H9 (cell line): Measurements from ENCODE around the gene MAL. TPM values are rescaled to one million over a fixed set of nuclear protein-coding genes. Genes with fewer than 3 reads are reported as not detected.
A peak's percentile ranks its signal among the peaks of the same experiment; 100 is the strongest.

Experiments
- DNase-seq: peaks from one replicate; pipeline ENCODE4 v3.0.0-alpha.2; 2017
- H2AFZ ChIP-seq: one replicate; pipeline ENCODE4 v1.6.1; 2013; ENCODE audit warnings: mild to moderate bottlenecking, low read length, control low read depth, moderate library complexity
- H2AK5ac ChIP-seq: 2 replicates; pipeline ENCODE4 v1.6.1; 2013; ENCODE audit warnings: low read length, control low read depth, mixed read lengths; ENCODE audit not compliant: insufficient read length
- H2BK120ac ChIP-seq: one replicate; pipeline ENCODE4 v1.6.1; 2013; ENCODE audit warnings: low read depth, mild to moderate bottlenecking, low read length, control low read depth, inconsistent platforms; ENCODE audit not compliant: poor library complexity, severe bottlenecking
- H2BK12ac ChIP-seq: 2 replicates; pipeline ENCODE4 v1.6.1; 2013; ENCODE audit warnings: low read length, control low read depth, mixed read lengths, low read depth; ENCODE audit not compliant: insufficient read length
- H2BK15ac ChIP-seq: 2 replicates; pipeline ENCODE4 v1.6.1; 2013; ENCODE audit warnings: low read depth, low read length, control low read depth
- H2BK20ac ChIP-seq: one replicate; pipeline ENCODE4 v1.6.1; 2013; ENCODE audit warnings: low read depth, mild to moderate bottlenecking, low read length, control low read depth, inconsistent platforms; ENCODE audit not compliant: poor library complexity, severe bottlenecking
- H2BK5ac ChIP-seq: 2 replicates; pipeline ENCODE4 v1.6.1; 2013; ENCODE audit warnings: low read length, control low read depth, mixed read lengths; ENCODE audit not compliant: insufficient read length
- H3K14ac ChIP-seq: 2 replicates; pipeline ENCODE4 v1.6.1; 2013; ENCODE audit warnings: low read length, control low read depth; ENCODE audit not compliant: insufficient read depth
- H3K18ac ChIP-seq: 2 replicates; pipeline ENCODE4 v1.6.1; 2013; ENCODE audit warnings: low read depth, mild to moderate bottlenecking, mixed read lengths, low read length, control low read depth; ENCODE audit not compliant: insufficient read length
- H3K23ac ChIP-seq: 2 replicates; pipeline ENCODE4 v1.6.1; 2013; ENCODE audit warnings: low read length, control low read depth, mixed read lengths, low read depth; ENCODE audit not compliant: insufficient read length
- H3K23me2 ChIP-seq: 2 replicates; pipeline ENCODE4 v1.6.1; 2013; ENCODE audit warnings: low read depth, mild to moderate bottlenecking, mixed read lengths, low read length, control low read depth; ENCODE audit not compliant: insufficient read length, poor library complexity, severe bottlenecking
- H3K27ac ChIP-seq: 2 replicates; pipeline ENCODE4 v1.5.1; 2013; ENCODE audit warnings: low read length, control low read depth, mixed read lengths, low read depth; ENCODE audit not compliant: insufficient read length
- H3K27me3 ChIP-seq: 2 replicates; pipeline ENCODE4 v1.6.1; 2013; ENCODE audit warnings: low read length, control low read depth, inconsistent platforms; ENCODE audit not compliant: insufficient read depth
- H3K4ac ChIP-seq: 2 replicates; pipeline ENCODE4 v1.6.1; 2013; ENCODE audit warnings: low read depth, mild to moderate bottlenecking, control low read depth, inconsistent platforms, low read length, moderate library complexity
- H3K4me1 ChIP-seq: 2 replicates; pipeline ENCODE4 v1.6.1; 2013; ENCODE audit warnings: low read length, control low read depth, inconsistent platforms; ENCODE audit not compliant: insufficient read depth
- H3K4me2 ChIP-seq: 2 replicates; pipeline ENCODE4 v1.6.1; 2013; ENCODE audit warnings: low read length, control low read depth, mixed read lengths; ENCODE audit not compliant: insufficient read length, insufficient read depth
- H3K56ac ChIP-seq: 2 replicates; pipeline ENCODE4 v1.6.1; 2013; ENCODE audit warnings: low read depth, mild to moderate bottlenecking, mixed read lengths, low read length, control low read depth; ENCODE audit not compliant: insufficient read length
- H3K79me1 ChIP-seq: 2 replicates; pipeline ENCODE4 v1.6.1; 2013; ENCODE audit warnings: low read depth, mild to moderate bottlenecking, moderate library complexity, low read length, control low read depth, inconsistent platforms; ENCODE audit not compliant: insufficient read depth, poor library complexity, severe bottlenecking
- H3K79me2 ChIP-seq: 2 replicates; pipeline ENCODE4 v1.6.1; 2013; ENCODE audit warnings: low read length, control low read depth, inconsistent platforms; ENCODE audit not compliant: insufficient read depth
- H3K9ac ChIP-seq: 2 replicates; pipeline ENCODE4 v1.6.1; 2013; ENCODE audit warnings: low read length, control low read depth, mixed read lengths; ENCODE audit not compliant: insufficient read length; ENCODE audit errors: extremely low read depth
- H3K9me3 ChIP-seq: one replicate; pipeline ENCODE4 v1.6.1; 2013; ENCODE audit warnings: low read depth, low read length, inconsistent platforms; ENCODE audit not compliant: control insufficient read depth
- H3T11ph ChIP-seq: one replicate; pipeline ENCODE4 v1.6.1; 2013; ENCODE audit warnings: mild to moderate bottlenecking, low read length, control low read depth, inconsistent platforms
- H4K20me1 ChIP-seq: one replicate; pipeline ENCODE4 v1.6.1; 2013; ENCODE audit not compliant: control insufficient read depth, insufficient read length, insufficient read depth
- H4K5ac ChIP-seq: 2 replicates; pipeline ENCODE4 v1.6.1; 2013; ENCODE audit warnings: low read depth, mild to moderate bottlenecking, mixed read lengths, low read length, control low read depth; ENCODE audit not compliant: insufficient read length
- H4K8ac ChIP-seq: replicated peaks from 2 replicates; pipeline ENCODE4 v1.6.1; 2013; ENCODE audit warnings: low read length, control low read depth, mixed read lengths, low read depth; ENCODE audit not compliant: insufficient read length
- H4K91ac ChIP-seq: 2 replicates; pipeline ENCODE4 v1.6.1; 2013; ENCODE audit warnings: low read depth, mild to moderate bottlenecking, moderate library complexity, mixed read lengths, low read length, control low read depth; ENCODE audit not compliant: insufficient read length
- H3K27ac Mint-ChIP-seq, 3 experiments: 2 replicates in 2 of 3; 3 replicates in 1 of 3; pipeline ENCODE4 v1.8.0; 2020 to 2021; ENCODE audit warnings: mixed read lengths in 3 of 3, mild to moderate bottlenecking in 1 of 3, moderate library complexity in 1 of 3
- H3K27me3 Mint-ChIP-seq: 2 replicates; pipeline ENCODE4 v1.8.0; 2021; ENCODE audit warnings: low read depth, mild to moderate bottlenecking, moderate library complexity, mixed read lengths
- H3K36me3 Mint-ChIP-seq, 3 experiments: 2 replicates in 2 of 3; 3 replicates in 1 of 3; pipeline ENCODE4 v1.8.0; 2020 to 2021; ENCODE audit warnings: low read depth in 3 of 3, mixed read lengths in 3 of 3; ENCODE audit not compliant: insufficient read depth in 1 of 3
- H3K4me1 Mint-ChIP-seq, 2 experiments: 2 replicates each; pipeline ENCODE4 v1.8.0; 2020; ENCODE audit warnings: mixed read lengths in 2 of 2
- H3K4me3 Mint-ChIP-seq, 2 experiments: 2 replicates in 1 of 2; 3 replicates in 1 of 2; pipeline ENCODE4 v1.8.0; 2020 to 2021; ENCODE audit warnings: mild to moderate bottlenecking in 2 of 2, mixed read lengths in 2 of 2, moderate library complexity in 1 of 2
- H3K9me3 Mint-ChIP-seq, 2 experiments: 2 replicates in 1 of 2; 3 replicates in 1 of 2; pipeline ENCODE4 v1.8.0; 2020; ENCODE audit warnings: mild to moderate bottlenecking in 2 of 2, mixed read lengths in 2 of 2, moderate library complexity in 1 of 2
- WGBS: extraction: QIAGEN DNeasy Blood & Tissue Kit; methylation state at CpG from one replicate; pipeline ENCODE4 v1.1.7; 2013; ENCODE audit warnings: missing lambda C conversion rate, low lambda C conversion rate, mixed read lengths; ENCODE audit not compliant: insufficient read length; ENCODE audit errors: extremely low coverage; 5-methylcytosine and 5-hydroxymethylcytosine counted together
- total RNA-seq: library from RNA; stranded (reverse); gene quantifications from 2 replicates; pipeline ENCODE4 v1.2.1, GENCODE V29; 2021
- TF ChIP-seq, protein P1 (sequence below): fragments of 200-600 bp; sonication (generic); conservative IDR thresholded peaks from 3 replicates; pipeline ENCODE4 v1.8.0; 2021; ENCODE audit warnings: antibody characterized with exemption, mild to moderate bottlenecking

The MAL gene
- total RNA-seq, 1 experiment from 2014 or later, result not detected

DNA sequence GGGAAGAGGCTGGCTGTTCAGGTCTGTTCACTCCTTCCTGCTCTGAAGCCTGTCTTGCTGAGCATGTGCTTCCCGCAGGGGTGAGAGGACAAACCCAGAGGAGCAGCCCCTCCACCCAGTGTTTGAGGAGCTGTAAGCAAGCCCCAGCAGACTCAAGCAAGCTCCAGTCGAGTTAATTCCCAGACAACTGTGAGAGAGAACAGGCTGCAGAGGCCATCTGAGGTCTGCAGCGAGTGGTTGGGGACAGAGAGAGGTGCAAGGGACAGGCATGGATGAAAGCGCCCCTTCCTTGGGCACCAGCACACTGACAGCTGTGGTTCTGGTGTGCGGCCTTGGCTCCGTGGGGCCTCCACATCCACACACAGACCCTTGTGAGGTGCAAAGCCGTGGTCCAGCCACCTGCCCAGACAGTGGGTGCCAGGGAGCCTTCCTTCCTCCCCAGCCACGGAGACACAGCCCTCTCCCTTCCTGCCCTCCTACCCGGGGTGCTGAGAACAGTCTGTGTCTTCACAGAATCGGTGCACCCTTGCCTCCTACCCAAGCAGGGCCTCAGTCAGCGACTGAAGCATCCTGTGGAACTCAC lies 36.2 kb downstream of the MAL start:
- Histone ChIP-seq H4K20me1 (no peaks in the 10 kb centered on the region), H3T11ph (no peak overlapping the region), H2AFZ (no peak overlapping the region), H3K9me3 (no peaks in the 10 kb centered on the region), H2BK20ac (no peak overlapping the region), H3K79me2 (no peaks in the 10 kb centered on the region), H4K8ac (no peak overlapping the region), H3K18ac (no peak overlapping the region), H2AK5ac (no peak overlapping the region), H3K27ac (no peak overlapping the region), H3K4me1 (no peaks in the 10 kb centered on the region; the same call in 1 of the 2 replicates), H3K4ac (no peak overlapping the region), H3K14ac (no peak overlapping the region), H4K5ac (no peak overlapping the region), H2BK12ac (no peak overlapping the region), H2BK5ac (no peak overlapping the region), H3K23ac (no peak overlapping the region), H3K56ac (no peak overlapping the region), H4K91ac (no peak overlapping the region), H3K9ac (no peak overlapping the region), H2BK15ac (no peak overlapping the region), H3K27me3 (no peaks in the 10 kb centered on the region), H2BK120ac (no peak overlapping the region), H3K23me2 (no peaks in the 10 kb centered on the region), H3K4me2 (no peak overlapping the region), H3K79me1 (no peaks in the 10 kb centered on the region)
- Mint-ChIP-seq H3K36me3 (no peaks in the 10 kb centered on the region), H3K4me3 (no peak overlapping the region), H3K27me3 (peaks cover 13% of the 10 kb centered on the region), H3K27ac (no peak overlapping the region; a peak in 1 of 7 replicates), H3K4me1 (peaks cover 16 to 22% of the 10 kb centered on the region in 2 experiments), H3K9me3 (no peaks in the 10 kb centered on the region)
- TF ChIP-seq, protein P1, sequence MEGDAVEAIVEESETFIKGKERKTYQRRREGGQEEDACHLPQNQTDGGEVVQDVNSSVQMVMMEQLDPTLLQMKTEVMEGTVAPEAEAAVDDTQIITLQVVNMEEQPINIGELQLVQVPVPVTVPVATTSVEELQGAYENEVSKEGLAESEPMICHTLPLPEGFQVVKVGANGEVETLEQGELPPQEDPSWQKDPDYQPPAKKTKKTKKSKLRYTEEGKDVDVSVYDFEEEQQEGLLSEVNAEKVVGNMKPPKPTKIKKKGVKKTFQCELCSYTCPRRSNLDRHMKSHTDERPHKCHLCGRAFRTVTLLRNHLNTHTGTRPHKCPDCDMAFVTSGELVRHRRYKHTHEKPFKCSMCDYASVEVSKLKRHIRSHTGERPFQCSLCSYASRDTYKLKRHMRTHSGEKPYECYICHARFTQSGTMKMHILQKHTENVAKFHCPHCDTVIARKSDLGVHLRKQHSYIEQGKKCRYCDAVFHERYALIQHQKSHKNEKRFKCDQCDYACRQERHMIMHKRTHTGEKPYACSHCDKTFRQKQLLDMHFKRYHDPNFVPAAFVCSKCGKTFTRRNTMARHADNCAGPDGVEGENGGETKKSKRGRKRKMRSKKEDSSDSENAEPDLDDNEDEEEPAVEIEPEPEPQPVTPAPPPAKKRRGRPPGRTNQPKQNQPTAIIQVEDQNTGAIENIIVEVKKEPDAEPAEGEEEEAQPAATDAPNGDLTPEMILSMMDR, result no peak
- peak; percentile 6 for DNase-seq
- WGBS, result no CpG with 5 or more reads among the region's 11 CpGs
